GM19468 (cell line): Measurements from ENCODE around the gene TCIRG1.
"Not testable (repeated sequence)": the region's sequence is repeated elsewhere in the genome, so short reads cannot be mapped to it uniquely, and the experiment has no call there.

Experiments
- ATAC-seq: cut with Tn5 transposase; IDR thresholded peaks from one replicate; pipeline ENCODE4 v1.9.1; 2021; ENCODE audit warnings: mild to moderate bottlenecking, moderate library complexity, moderate number of reproducible peaks; ENCODE audit not compliant: unreplicated experiment; ENCODE audit errors: extremely low read depth

The TCIRG1 gene

DNA sequence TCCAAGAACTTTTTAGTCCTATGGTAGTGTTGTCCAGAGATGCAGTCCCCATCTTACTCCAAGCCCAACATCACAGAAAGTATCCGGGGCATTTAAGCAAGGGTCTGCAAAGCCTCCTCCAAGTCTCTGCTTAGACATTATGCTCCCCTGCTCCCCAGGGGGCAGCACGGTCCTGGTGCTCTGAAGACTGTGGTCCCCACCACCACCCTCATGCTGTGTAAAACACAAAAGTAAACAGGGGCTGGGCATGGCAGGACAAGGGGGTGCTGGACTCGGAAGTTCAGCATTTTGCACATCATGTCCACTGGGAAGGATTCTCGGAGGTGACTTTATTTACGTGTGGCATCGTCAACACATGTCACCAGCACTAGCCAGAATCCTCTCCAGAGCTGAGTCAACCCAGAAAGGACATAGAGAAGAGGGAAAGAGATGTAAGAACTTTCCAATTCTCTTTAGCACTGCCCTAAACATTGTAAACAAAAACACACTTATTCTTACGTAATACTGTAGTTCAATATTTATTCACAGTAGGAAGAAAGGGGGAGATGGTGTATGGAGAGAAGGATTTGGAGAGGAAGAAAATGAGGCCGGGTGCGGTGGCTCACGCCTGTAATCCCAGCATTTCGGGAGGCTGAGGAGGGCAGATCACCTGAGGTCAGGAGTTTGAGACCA is 37.7 kb downstream of the TCIRG1 start:
- ATAC-seq, result no peak

DNA sequence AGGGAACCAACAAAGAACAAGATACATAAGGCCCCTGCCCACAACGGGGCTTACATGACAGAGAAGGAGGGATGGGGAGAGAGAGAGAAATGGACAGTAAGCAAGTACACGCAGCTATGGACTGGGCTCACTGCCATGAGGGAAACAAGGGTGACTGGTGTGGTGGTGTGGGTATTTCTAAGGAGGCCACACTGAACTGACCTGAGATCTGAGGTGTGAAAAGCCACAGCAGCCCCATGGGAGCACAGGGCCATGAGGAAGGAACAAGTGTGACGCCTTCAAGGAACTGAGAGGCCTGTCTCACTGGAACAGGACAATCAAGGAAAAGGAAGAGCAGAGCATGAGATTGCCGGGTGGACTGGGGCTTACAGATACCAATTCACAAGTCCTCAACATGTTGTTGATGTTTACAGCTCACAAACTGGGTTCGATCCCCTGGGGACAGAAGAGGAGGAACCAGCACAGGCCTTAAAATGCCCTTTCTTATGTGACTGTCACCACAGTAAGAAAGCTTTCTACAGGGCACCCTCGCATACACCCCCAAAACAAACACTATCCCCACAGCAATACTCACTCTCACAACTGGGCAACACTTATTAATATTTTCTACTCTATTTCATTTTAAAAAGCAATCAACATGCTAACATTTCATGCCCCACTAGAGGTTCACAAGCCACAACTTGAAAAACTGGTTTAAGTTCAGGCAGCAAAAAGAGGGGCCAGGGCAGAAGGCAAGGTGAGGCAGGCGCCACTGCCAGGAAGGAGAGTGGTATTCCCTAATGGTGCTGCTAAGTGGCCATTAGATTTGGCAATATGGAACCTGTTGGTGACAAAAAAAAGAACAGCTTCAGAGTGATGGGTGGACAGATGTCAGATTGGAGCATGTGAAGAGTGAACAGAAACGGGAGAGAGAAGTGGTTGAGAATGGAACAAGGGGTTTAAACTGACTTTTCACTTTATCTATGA is 39.1 kb downstream of the TCIRG1 start:
- ATAC-seq, result no peak

DNA sequence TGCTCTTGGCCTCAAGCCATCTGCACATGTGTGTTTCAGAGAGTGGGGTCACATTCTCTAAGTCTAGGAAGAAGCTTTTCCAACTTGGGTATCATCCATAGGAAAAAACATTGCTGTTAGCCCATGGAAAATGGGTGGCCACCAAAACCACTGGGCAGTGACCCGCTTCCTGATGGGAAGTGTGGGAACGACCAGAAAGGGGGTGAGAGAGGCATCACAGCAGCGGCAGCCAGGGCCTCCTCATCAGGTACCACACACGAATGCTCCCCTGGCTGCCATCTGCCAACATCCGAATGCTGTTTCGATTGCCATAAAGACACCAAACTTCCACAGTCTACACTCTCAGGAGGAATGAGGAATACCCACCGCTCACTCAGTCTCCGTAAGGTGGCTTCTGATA is 42.0 kb downstream of the TCIRG1 start:
- ATAC-seq, result no peak

DNA sequence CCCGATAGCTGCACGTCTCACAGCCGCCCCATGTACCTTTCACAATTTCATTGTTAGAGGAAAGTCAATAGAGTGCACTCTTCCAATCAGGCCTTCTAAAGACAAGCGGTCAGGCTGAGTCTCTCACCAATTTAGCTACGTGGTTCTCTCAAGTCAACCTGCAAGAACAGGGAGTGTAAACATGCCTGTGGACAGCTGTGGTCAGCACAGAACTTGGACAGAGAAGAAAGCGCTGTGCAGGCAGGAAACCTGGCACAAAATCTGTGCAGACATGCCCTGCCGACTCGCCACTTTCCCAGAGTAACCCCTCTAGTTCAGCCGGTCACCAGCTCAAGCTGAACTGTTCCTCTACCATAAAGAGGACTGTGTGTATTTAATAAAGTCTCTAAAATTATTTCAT is 42.9 kb downstream of the TCIRG1 start:
- no peak for ATAC-seq

DNA sequence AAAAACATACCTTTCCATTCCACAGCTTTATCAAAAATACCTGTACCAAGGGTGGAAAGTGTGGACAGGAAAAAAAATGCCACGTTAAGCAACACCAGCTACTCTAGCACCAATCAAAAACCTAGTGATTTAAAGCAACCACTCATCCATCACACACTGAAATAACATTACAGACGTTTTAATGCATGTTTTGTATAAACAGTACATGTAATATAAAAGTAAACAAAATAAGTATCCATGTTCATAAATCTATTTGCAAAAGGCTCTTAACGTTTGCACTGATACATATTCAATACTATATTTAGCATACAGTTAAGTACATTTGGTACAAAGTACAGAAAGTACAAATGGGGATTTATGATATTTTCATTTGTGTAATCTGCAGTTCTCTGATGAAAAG is 43.7 kb downstream of the TCIRG1 start:
- ATAC-seq, result no peak

DNA sequence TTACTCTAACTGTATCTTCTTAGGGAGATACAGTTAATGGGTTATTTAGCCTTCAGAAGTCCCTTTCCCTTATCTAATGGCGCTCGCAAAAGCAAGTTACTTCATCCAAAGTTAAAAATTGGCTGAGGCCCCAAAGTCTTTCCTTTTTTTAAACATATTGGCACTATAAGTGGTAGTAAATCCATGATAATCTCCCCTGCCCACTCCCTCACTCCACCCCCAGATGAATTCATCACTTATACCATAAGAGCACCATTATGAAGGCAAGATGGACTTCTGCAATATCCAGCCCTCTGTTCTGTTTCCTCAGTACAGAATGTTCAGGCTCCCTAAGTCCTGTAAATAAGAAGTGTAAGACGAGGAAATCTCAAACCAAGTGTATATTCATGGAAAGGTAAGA is 44.7 kb downstream of the TCIRG1 start:
- no peak for ATAC-seq

DNA sequence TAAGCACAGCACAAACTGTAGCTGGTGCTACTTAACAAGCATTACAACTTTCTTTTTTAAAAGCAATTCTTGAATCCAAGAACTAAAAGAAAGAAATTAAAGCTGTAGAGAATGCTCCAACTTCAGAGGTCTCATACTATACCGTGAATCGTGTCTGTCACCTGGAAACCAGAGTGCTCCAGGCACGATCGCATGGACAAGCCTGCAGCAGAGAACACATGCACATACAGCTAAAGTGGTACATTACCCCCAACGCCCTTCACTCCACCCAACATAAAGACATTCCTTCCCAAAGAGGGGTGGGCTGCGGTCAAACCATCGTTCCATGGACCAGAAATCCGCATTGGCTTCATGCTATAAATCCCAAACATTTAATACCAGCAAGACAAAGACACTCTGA is 50.9 kb downstream of the TCIRG1 start:
- ATAC-seq, result no peak

DNA sequence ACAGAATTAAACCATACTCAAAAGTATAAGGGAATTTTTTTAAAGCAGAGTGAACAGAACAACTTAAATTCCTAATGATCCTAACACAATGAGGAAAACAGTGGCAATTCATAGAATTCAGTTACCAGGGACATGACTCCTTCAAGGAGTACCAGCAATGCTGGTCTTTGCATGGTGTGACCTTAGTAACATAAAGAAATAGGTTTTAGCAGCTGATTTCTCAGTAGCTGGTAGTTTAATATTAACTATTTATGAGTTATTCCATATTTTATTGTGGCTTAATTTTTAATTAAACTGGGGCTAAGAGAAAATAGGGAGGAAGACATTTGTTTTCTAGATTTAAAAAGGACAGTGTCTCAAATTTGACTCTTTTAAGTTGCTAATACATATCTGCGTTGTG is 51.5 kb downstream of the TCIRG1 start:
- ATAC-seq, result no peak

DNA sequence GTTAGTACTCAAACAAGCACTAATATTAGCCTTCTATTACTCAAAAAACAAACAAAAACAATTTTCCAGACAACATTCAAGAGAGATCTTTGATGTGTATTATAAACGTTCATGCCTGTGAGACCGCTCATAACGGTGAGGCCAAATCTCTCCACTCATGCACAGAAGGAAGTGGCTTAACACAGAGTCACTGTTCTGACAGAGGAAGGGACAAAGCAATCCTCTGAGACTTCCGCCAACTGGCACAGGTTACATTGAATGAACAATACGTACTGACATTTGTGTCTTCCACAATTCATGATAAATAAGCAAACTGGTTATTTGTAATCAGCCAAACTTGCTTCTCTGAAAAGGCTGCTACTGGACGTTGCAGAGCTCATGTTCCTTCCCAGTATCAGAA is 51.9 kb downstream of the TCIRG1 start:
- ATAC-seq, result no peak

DNA sequence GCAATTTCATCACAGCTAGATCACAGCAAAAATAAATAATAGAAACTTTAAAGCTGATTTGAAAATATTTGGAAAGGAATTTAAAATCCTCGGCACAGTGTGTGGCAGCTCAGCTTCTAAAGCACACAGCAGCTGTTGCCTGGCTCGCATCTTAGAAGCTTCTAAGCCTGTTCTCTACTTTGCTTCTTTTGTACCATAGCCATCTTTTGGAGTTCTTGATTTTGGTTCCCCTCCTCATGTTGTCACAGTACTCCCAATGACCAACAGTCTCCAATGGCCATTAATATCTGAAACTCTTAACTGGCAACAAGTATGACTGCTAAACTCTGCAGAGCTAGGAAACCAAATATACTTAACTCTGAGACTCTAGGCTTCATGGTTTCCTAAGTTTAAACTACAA is 53.6 kb downstream of the TCIRG1 start:
- no peak for ATAC-seq

DNA sequence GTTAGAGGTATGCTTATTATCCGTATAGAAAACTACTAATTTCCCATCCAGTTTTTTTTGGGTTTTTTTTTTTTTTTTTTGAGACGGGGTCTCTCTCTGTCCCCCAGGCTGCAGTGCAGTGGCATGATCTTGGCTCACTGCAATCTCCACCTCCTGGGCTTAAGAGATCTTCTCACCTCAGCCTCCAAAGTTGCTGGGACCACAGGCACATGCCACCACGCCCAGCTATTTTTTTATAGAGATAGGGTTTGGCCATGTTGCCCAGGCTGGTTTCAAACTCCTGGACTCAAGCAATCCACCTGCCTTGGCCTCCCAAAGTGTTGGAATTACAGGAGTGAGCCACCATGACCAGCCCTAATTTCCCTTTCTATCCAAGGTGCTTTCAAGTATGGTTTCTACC is 54.1 kb downstream of the TCIRG1 start:
- ATAC-seq, result not testable (repeated sequence)

DNA sequence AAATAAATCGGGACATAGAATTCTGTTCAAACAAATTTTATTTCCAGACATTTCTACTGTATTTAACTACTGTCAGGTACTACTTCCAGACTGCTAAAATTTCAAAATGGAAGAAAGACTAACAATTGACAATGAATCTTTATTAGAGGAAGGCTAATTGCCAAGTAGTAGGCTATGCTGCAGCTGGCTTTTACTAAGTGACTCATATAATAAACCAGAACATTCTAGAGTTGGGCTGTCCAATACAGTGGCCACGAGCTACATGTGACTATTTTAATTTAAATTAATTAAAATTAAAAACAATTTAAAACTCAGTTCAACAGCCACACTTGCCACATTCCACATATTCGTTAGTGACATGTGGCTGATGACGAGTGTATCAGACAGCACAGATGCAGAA is 54.7 kb downstream of the TCIRG1 start:
- ATAC-seq, result no peak

DNA sequence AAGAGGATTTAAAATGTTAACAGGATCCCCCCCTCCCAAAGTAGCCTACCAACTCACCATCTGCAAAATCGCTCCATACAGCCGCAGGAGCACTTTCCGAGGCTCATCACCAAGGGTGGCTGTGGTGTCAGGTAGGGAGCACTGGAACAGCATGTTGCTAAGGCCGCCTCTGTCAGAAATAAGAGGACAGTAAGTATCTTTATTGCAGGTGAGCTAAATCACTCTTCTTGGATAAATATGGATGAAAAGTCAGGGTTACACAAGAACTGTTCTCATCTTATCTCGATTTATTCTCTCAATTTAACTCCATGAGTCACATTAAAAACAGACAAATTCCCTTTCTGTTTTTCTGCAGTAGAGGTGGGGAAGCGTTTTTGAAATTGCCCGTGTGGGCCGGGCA is 58.1 kb downstream of the TCIRG1 start:
- no peak for ATAC-seq

DNA sequence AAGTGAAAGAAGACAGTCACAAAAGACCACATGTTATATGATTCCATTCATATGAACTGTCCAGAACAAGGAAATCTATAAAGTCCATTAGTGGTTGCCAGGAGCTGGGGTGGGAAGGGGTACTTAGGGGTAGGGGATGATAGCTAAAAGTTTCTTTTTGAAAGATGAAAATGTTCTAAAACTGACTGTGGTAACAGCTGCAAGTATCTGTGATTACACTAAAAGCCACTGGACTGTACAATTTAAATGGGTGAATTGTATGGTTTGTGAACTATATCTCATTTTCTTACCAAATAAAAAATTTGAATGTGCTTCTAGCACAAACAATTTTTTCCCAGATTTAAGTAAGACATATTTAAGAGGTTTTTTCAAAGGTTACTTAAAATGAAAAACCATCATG is 60.2 kb downstream of the TCIRG1 start:
- ATAC-seq, result no peak

DNA sequence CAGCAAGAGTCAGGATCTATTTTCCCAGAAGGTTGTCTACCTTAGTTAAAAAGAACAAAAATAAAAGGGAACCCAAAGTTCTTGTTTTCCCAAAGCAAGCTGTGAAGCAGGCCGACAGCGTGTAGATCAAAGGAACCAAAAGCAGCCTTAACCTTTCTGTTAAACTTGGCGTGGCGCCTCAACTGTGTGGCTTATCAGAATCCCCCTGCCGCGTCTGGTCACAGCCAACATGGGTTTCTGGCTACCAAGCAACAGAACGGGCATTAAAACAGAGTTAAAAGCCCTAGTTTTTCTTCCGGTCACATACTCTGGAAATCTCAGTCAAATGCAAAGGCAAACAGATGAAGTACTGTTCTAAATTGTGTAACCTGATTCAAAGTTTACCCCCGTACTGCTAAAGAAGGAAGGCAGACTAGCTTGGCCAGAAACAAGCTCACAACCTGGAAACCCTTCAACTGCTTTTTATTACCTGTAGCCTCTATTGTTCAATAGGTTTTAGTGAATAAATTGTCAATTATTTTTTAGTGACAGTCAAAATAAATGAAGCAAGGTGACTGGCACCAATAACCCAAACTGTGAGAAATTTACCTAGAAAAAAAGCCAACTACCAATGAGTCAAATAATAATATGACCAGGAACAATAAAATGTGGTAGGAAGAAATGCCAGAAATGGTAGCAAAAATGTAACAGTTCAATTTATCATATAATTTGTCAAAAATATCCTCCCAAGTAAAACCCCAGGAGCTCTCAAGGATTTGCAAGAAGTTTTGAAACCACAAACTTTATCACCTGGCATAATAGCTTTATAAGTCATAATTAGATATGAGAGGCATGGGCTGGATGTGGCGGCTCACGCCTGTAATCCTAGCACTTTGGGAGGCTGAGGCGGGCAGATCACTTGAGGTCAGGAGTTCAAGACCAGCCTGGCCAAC is 60.9 kb downstream of the TCIRG1 start:
- no peak for ATAC-seq
